Testis (tissue), 3 donors: Measurements from ENCODE around the gene MAB21L4. TPM values are rescaled to one million over a fixed set of nuclear protein-coding genes. Genes with fewer than 3 reads are reported as not detected.

ENCODE experiments used
- DNase-seq: peaks from one replicate; pipeline ENCODE4 v3.0.0-alpha.2; 2019
- H3K27ac ChIP-seq, 2 donors: fragments of 200-600 bp; sonication (generic); one replicate each; pipeline ENCODE4 v1.5.1; 2019
- H3K27me3 ChIP-seq: fragments of 200-600 bp; sonication (generic); one replicate; pipeline ENCODE4 v1.5.1; 2019
- H3K36me3 ChIP-seq: fragments of 200-600 bp; sonication (generic); one replicate; pipeline ENCODE4 v1.5.1; 2017; ENCODE audit warnings: low read depth; ENCODE audit errors: missing control alignments
- H3K4me1 ChIP-seq: fragments of 200-600 bp; sonication (generic); one replicate; pipeline ENCODE4 v1.5.1; 2019
- H3K4me3 ChIP-seq, 2 donors: fragments of 200-600 bp; sonication (generic); one replicate each; pipeline ENCODE4 v1.5.1; 2017 to 2019
- H3K9me3 ChIP-seq: fragments of 200-600 bp; sonication (generic); one replicate; pipeline ENCODE4 v1.5.1; 2017
- CTCF ChIP-seq, 3 experiments: fragments of 450-650 bp in 2 of 3; fragments of 200-600 bp in 1 of 3; sonication (generic) in 1 of 3; IDR thresholded peaks; one replicate each; pipeline ENCODE4 v1.5.1; 2016 to 2019; ENCODE audit warnings: antibody characterized with exemption in 3 of 3, mild to moderate bottlenecking in 2 of 3, moderate library complexity in 1 of 3
- POLR2A ChIP-seq: fragments of 450-650 bp; IDR thresholded peaks from one replicate; pipeline ENCODE4 v1.6.1; 2017; ENCODE audit warnings: antibody characterized with exemption, mild to moderate bottlenecking, moderate library complexity
- WGBS, 2 donors: methylation state at CpG; one replicate each; pipeline ENCODE4 v1.1.5; 2018; 5-methylcytosine and 5-hydroxymethylcytosine counted together
- intact Hi-C: fragments of 100-400 bp; cut with DNase I; formaldehyde crosslinking; loops from one replicate; pipeline ENCODE4 v1.15.1; 2023; ENCODE audit warnings: low total_unique reads
- polyA plus RNA-seq: library from polyadenylated mRNA; stranded (reverse); fragments of 350-450 nt; fragmentation: Illumina TruSeq; extraction: RNeasy Lipid Tissue Mini Kit (QIAGEN cat#74804); gene quantifications from one replicate; pipeline ENCODE4 v1.2.3, GENCODE V29; 2014; ENCODE audit warnings: low read depth, low replicate concordance; ENCODE audit not compliant: insufficient read depth
- total RNA-seq, 2 donors: library from RNA; depleted of rRNA; stranded (reverse); fragments of >200 nt; gene quantifications; one replicate each; pipeline ENCODE4 v1.2.3, GENCODE V29; 2016

Gene MAB21L4
- total and polyA plus RNA-seq, 3 donors from 2014 or later = 1.1 TPM; not detected in 2

GRCh38 chr2:240902615-240903041 is 6.7 kb upstream of the MAB21L4 start:
- H3K27ac ChIP-seq = no peak overlapping the region
- DNase-seq = no peak
- no peaks in the 10 kb centered on the region for H3K27me3 ChIP-seq
- H3K4me1 ChIP-seq = peaks cover 11% of the 10 kb centered on the region
- H3K4me3 ChIP-seq = no peak overlapping the region
- no peaks in the 10 kb centered on the region for H3K36me3 ChIP-seq
- 33 to 64% methylated on average over 1 to 7 of the region's 7 CpGs for WGBS, 2 donors
- TF ChIP-seq CTCF (IDR thresholded peaks at IDR 0.05) = no peak
- no peak for TF ChIP-seq POLR2A
- intact Hi-C loops = no loop called here
- no peaks in the 10 kb centered on the region for H3K9me3 ChIP-seq

DNA sequence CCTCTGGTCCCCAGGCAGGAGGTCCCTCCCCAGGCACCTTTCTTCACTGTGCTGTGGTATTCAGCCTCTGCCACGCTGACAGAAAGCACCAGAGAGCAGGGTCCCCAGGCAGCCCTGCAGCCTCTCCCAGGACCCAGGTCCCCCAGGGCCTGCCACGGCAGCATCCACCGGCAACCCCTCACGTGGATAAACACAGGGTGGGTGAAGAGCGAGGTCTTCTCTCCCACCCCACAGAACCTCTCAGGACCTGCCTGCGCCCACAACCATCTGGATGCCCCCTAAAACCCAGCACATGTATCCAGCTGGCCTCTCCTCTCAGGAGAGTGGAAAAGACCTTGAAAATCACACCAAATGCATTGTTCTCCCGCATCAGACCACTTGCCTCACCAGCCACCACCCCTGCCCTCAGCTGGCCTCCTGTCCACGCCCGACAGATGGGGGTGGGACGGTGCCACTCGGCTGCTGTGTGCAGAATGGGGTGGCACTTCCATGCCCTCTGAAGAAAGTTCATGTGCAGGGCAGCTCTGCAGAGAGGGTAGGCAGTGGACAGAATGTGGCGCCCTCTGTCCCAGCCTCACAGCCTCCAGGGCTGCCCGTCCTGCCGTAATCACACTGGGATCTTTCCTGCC is 6.1 kb upstream of the MAB21L4 start:
- Histone ChIP-seq H3K4me3 (no peak overlapping the region), H3K4me1 (peaks cover 11% of the 10 kb centered on the region), H3K27me3 (no peaks in the 10 kb centered on the region), H3K27ac (no peak overlapping the region), H3K36me3 (no peaks in the 10 kb centered on the region), H3K9me3 (no peaks in the 10 kb centered on the region)
- intact Hi-C loops = no loop called here
- no peak for TF ChIP-seq CTCF (IDR thresholded peaks at IDR 0.05)
- DNase-seq = no peak
- 79 to 85% methylated on average over 12 to 13 of the region's 14 CpGs for WGBS, 2 donors

GRCh38 chr2:240900141-240900860 is 4.3 kb upstream of the MAB21L4 start:
- Histone ChIP-seq H3K4me1 (peaks cover 11% of the 10 kb centered on the region), H3K4me3 (no peak overlapping the region), H3K9me3 (no peaks in the 10 kb centered on the region), H3K36me3 (no peaks in the 10 kb centered on the region), H3K27me3 (no peaks in the 10 kb centered on the region), H3K27ac (no peak overlapping the region)
- intact Hi-C loops = no loop called here
- 93 to 94% methylated on average over 27 of the region's 27 CpGs for WGBS, 2 donors
- no peak for DNase-seq
- no peak for TF ChIP-seq CTCF (IDR thresholded peaks at IDR 0.05)
- TF ChIP-seq POLR2A = no peak

- DNase-seq = no peak
- TF ChIP-seq POLR2A (no peak), CTCF (IDR thresholded peaks at IDR 0.05) (no peak)
- intact Hi-C loops = no loop called here
- H3K9me3 ChIP-seq = no peaks in the 10 kb centered on the region
- no peak overlapping the region for H3K27ac ChIP-seq
- 86 to 100% methylated on average over 3 to 19 of the region's 19 CpGs for WGBS, 2 donors
- no peaks in the 10 kb centered on the region for H3K36me3 ChIP-seq
- no peak overlapping the region for H3K4me3 ChIP-seq
- H3K27me3 ChIP-seq = no peaks in the 10 kb centered on the region
- peaks cover 11% of the 10 kb centered on the region for H3K4me1 ChIP-seq
These were observed 3.5 kb upstream of the MAB21L4 start for GRCh38 chr2:240899468-240899865.
